Endothelial cell of umbilical vein (primary cell): ENCODE measurements around the gene POLN.

ENCODE experiments used
- CTCF ChIP-seq, 2 donors: IDR thresholded peaks; 1 replicate in 1 of 2; 2 replicates in 1 of 2; pipeline ENCODE4 v1.5.1; 2011; ENCODE audit warnings: low read length in 2 of 2, mild to moderate bottlenecking in 2 of 2, moderate library complexity in 2 of 2, control low read depth in 1 of 2, inconsistent platforms in 1 of 2, low read depth in 1 of 2; ENCODE audit not compliant: insufficient read depth in 1 of 2; ENCODE audit errors: extremely low read depth in 1 of 2
- EZH2 ChIP-seq: IDR thresholded peaks from 2 replicates; pipeline ENCODE4 v1.6.1; 2012; ENCODE audit warnings: borderline replicate concordance, low read depth, mild to moderate bottlenecking, moderate library complexity, low read length, inconsistent platforms; ENCODE audit not compliant: severe bottlenecking
- MAX ChIP-seq: IDR thresholded peaks from 2 replicates; pipeline ENCODE4 v1.6.1; 2011; ENCODE audit not compliant: insufficient read depth, insufficient read length
- MYC ChIP-seq: IDR thresholded peaks from one replicate; pipeline ENCODE4 v1.6.1; 2011; ENCODE audit warnings: mild to moderate bottlenecking, low read depth, low read length
- POLR2A ChIP-seq: IDR thresholded peaks from 2 replicates; pipeline ENCODE4 v1.6.1; 2012; ENCODE audit warnings: low read depth, mild to moderate bottlenecking, control low read depth, low read length
- POLR2AphosphoS5 ChIP-seq: IDR thresholded peaks from 2 replicates; pipeline ENCODE4 v1.6.1; 2012; ENCODE audit warnings: low read depth, mild to moderate bottlenecking, control low read depth, low read length, moderate library complexity; ENCODE audit not compliant: insufficient read depth

DNA sequence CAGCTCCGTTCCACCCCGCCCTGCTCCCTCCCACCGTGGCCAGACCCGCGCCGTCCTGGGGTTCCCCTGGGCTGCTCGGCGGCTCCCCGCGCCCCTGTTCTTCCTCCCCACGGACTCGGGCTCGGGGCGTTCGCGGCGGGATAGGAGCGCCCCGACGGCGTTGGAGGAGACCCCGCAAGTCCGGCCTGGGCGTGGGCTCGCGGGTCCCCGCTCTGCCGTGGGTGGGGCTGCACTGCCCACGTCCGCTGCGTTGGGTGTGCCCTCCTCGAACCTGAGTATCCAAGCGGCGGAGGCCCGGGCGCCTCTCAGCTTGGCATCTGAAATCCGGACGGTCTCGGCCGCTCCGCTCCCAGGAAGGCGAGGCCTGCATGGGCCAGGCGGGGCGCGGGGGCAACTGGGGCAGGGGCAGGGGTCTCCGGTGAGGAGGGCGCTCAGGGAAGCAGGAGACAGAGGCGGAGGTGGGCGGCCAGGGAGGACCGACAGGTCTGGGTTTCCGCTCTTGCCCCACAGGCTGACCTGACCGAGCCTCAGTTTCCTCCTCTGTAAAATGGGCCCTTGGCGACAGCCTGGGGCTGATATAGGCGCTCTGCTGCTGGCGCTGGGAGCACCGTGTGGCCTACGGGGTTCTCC, 194.8 kb downstream of the POLN start:
- TF ChIP-seq CTCF (IDR thresholded peaks at IDR 0.05; ENCODE audit: extremely low read depth in 1 of 2, insufficient read depth in 1 of 2, low read depth in 1 of 2, low read length in 2 of 2), result no peak
- TF ChIP-seq MYC, result no peak
- TF ChIP-seq POLR2A, result no peak
- TF ChIP-seq EZH2, result no peak
- no peak for TF ChIP-seq POLR2AphosphoS5
- TF ChIP-seq MAX, result no peak
